ENCODE data around the gene PTPRD.
"Not testable (repeated sequence)": the region's sequence is repeated elsewhere in the genome, so short reads cannot be mapped to it uniquely, and the experiment has no call there.

Gene PTPRD

DNA sequence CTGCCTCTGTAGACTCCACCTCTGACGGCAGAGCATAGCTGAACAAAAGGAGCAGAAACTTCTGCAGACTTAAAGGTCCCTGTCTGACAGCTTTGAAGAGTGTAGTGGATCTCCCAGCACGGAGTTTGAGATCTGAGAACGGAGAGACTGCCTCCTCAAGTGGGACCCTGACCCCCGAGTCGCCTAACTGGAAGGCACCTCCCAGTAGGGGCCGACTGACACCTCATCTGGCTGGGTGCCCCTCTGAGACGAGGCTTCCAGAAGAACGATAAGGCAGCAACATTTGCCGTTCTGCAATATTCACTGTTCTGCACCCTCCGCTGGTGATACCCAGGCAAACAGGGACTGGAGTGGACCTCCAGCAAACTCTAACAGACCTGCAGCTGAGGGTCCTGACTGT is 1186.3 kb downstream of the PTPRD start:
- not testable (repeated sequence) for DNase-seq

- no peak for DNase-seq
These were observed 1200.6 kb downstream of the PTPRD start for GRCh38 chr9:9412241-9412640.

DNA sequence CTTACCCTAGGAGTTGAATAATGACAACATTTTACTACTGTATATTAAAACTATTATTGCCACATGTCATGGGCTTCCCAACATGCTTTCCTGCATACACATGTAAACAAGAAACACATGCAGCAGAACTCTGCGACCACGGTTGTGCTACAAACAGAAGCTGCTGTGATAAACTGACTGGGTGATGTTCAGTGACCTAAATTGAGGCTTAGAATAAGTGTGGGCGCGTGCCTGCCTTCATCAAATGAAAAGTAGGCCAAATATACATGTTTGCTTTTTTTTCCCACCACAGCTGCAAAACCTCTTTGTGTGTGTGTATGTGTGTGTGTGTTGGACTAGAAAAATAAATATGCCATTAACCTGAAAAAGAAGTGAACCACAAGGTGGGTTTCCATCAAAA is 1202.1 kb downstream of the PTPRD start:
- DNase-seq: no peak

- no peak for DNase-seq
These were observed 1212.8 kb downstream of the PTPRD start for GRCh38 chr9:9399982-9400381.

DNA sequence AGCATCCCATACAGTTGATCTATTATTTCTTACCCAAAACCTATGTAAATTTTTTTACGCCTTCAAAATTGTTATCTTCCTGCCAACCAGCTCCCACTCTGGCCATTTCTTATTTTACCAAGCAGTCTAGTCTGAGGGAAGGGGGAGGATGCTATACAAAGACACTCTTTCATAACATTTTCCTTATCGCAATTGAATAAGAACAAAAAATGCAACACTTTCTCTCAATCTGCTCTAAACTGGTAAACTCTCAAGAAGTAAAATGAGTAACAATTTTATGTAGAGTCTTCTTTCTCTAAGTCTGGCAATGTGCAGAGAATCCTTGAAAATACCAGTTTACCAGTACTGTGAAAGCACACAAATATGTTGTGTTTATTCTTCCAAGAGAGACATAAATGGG is 1216.3 kb downstream of the PTPRD start:
- no peak for DNase-seq

DNA sequence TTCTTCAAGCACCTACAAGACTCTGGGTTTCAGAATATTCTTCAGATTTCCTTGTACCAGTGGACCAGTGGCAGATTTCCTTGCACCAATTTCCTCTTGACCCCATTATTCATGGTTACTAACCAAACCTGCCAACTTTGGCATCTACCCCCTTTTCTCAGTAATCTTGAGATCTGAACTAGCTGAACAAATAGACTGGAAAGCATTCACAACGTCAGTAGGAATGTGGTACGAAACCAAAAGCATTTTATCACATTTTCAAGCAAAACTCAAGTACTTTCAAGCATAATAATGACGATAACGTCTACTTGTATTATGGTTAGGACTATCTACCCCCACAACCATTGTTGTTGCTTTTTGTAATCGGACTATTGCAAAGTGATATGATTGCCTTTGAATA is 1217.3 kb downstream of the PTPRD start:
- no peak for DNase-seq

GRCh38 chr9:9392755-9393154 is 1220.0 kb downstream of the PTPRD start:
- DNase-seq: no peak

DNA sequence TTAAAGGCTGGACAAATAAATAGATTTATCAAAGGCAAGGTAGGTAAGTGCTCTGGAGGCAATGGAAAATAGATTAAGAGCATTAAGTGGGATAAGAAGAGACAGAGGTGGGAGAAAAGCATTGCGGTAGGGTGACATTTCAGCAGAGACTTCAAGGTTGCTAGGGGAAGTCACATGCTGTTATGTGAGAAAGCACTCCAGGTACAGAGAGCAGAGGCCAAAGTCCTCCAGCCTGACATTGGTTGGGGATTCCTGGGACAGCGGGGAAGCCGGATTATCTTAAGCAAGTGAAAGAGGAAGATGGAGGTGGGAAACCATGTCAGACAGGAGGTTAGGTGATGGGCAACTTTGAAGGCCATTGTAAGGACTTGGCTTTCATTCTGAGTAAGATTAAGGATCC is 1222.9 kb downstream of the PTPRD start:
- DNase-seq: no peak

GRCh38 chr9:9387511-9388115 is 1225.2 kb downstream of the PTPRD start:
- no peak for DNase-seq

- DNase-seq: no peak
These were observed 1250.5 kb downstream of the PTPRD start for GRCh38 chr9:9362332-9362731.

DNA sequence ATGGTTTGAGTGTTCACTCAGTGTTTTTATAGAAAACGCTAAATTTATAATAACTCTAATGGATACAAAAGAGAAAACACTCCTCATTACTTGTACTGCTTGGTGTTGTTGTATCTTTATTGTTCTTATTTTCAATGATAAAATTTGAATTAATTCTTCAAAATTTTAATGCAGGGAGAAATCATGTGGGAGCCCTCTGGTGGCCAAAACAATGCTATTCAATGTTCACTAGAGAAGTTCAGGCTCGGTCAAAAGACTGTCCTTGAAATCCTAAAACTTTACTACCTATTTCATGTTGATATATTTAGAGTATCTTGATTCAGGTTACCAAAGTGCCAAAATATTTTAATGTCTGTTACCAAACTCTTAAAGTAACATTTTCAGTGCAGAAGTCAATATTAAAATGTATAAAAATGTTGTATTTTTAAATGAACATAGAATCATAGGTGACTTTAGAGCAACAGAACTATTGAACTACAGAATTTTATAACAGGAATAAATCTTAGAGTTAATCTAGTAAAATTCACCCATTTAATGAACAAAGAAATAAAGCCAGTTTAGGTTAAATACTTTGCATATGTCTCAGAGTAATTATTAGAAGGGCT is 1259.8 kb downstream of the PTPRD start:
- DNase-seq: no peak

GRCh38 chr9:9341203-9341602 is 1271.6 kb downstream of the PTPRD start:
- DNase-seq: no peak

GRCh38 chr9:9337129-9337528 is 1275.7 kb downstream of the PTPRD start:
- no peak for DNase-seq

GRCh38 chr9:9326749-9327148 is 1286.1 kb downstream of the PTPRD start:
- DNase-seq: no peak

DNA sequence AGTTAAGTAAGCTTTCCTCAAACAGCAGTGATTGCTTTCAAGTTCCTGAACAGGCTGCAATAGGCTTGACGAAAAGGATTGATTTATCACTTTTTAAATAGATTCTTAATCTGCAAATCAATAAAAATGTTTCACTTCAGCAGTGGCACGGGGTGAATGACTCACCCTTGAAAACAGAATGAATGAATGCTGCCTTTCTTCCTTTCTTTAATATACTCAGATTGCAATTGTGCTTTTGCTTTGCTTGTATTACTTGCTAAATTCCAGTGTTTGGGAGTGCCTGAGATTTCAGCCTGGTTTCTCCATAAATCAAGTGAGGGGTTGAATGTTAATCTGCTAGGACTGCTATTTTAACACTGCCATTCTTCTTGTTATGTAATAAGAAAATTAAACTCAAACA is 1293.8 kb downstream of the PTPRD start:
- no peak for DNase-seq

DNA sequence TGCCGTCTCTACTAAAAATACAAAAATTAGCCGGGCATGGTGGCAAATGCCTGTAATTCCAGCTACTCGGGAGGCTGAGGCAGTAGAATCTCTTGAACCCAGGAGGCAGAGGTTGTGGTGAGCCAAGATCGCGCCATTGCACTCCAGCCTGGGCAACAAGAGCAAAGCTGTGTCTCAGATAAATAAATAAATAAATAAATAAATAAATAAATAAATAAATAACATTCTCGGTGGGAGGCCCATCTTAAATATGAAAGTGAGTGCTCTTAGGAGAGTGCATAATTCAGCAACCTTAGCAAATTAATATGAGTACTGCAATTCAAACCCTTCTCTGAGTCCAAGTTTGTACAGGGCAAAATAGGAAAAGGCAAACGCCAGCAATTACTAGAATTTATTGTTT is 1302.1 kb downstream of the PTPRD start:
- not testable (repeated sequence) for DNase-seq

DNA sequence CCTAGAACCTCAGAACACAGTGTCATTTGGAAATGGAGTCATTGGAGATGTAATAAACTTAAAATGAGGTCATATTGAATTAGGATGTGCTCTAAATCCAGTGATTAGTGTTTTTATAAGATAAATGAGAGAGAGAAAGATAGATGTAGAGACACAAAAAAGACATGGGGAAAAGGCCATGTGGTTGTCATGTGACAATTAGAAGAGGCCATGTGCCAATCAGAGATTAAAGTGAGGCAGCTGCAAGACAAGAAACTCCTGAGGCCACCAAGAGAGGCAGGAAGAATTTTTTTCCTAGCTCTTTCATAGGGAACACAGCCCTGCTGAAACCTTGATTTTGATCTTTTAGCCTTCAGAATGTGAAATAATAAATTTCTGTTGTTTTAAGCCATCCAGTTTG is 1307.2 kb downstream of the PTPRD start:
- no peak for DNase-seq

DNA sequence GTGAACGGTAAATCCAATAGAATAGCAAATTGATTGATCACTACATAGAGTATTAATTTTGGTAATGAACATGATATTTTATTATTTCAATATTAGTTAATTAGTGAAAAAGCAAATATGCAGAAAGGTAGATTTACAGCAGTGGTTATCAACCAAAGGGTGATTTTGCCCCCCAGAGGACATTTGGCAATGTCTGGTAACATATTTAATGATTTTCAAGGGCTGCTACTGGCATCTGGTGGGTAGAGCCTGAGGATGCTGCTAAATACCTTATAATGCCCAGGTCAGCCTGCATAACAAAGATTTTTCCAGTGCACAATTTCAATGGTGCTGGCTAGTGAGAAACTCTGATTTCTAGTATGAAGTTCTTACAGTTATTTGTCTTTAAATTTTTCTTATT is 1313.7 kb downstream of the PTPRD start:
- peak; percentile 7 for DNase-seq

DNA sequence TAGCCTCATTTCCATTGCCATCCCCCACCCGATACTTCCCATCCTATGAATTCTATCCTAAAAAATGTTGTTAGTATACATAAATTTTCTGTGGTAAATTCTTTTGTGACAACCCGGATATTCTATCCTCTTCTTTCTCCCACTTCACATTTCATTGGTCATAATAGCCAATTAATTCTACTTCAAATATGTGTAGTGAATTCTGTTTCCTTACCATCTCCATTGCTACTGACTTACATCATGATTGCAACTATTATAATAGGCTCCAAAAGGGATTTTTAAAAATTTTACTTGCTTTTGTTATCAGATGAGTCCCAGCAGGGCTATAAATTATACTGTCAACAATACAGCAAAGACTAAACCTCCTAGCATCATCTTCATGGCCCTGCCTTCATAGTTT is 1326.8 kb downstream of the PTPRD start:
- DNase-seq: no peak

- no peak for DNase-seq
These were observed 1328.6 kb downstream of the PTPRD start for GRCh38 chr9:9284201-9284600.

GRCh38 chr9:9283159-9283986 is 1329.4 kb downstream of the PTPRD start:
- DNase-seq: no peak

DNA sequence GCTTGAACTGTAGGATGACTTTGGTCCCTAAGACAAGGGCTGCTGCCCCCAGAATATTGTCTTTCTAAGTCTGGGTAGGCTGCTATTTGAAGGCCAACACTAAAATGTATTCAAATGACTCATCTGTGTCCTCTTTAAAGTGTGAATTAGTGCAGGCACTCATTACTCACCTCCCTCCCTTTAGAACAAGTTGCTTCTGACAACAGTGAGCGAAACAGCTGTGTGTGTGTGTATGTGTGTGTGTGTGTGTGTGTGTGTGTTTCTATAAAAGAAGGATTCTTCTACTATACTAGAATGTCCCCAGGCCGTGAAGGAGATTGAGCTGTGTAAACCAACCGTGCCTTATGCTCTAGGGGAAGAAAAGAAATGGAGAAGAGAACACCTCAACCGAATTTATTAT is 1337.2 kb downstream of the PTPRD start:
- DNase-seq: no peak

DNA sequence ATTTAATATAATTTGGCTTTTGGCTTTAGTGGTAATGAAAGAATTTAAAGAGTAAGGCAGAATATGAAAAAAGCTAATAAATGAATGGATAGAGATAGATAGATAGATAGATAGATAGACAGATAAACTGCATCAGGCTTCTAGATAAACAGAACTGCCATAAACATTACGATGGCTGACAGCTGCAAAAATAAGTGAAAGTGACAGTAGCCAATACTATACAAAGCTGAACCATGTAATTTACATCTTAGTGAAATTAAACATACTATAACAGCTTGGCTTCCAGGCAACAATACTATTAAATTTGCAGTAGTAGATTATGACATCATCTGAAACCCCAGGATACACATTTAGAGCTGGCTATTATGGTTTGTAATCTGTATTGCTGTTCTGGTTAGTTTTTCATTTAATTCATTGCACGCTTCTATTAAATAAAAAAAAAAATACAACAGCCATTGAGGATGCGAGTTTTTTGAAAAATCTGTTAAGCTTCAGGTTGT is 1354.8 kb downstream of the PTPRD start:
- no peak for DNase-seq

GRCh38 chr9:9246726-9247125 is 1366.1 kb downstream of the PTPRD start:
- DNase-seq: no peak
